Esophagus squamous epithelium (tissue), 5 donors: Measurements from ENCODE around the gene STX17. TPM values are rescaled to one million over a fixed set of nuclear protein-coding genes. Genes with fewer than 3 reads are reported as not detected.
"Not testable (repeated sequence)": the region's sequence is repeated elsewhere in the genome, so short reads cannot be mapped to it uniquely, and the experiment has no call there.

ENCODE experiments used
- DNase-seq: peaks from one replicate; lab custom pipeline; 2025; lab: John Stamatoyannopoulos, UW
- H3K27ac ChIP-seq, 4 donors: fragments of 200-600 bp; sonication (generic); one replicate each; pipeline ENCODE4 v1.5.1; 2016 to 2019; ENCODE audit warnings: mild to moderate bottlenecking in 1 of 4
- H3K27me3 ChIP-seq, 4 donors: fragments of 200-600 bp; sonication (generic); 1 replicate in 3 of 4; 2 replicates in 1 of 4; pipeline versions ENCODE4 v1.5.1 to v1.6.0; 2017 to 2021; ENCODE audit warnings: antibody characterized with exemption in 1 of 4
- H3K36me3 ChIP-seq, 3 donors: fragments of 200-600 bp; sonication (generic); one replicate each; pipeline ENCODE4 v1.5.1; 2016 to 2019
- H3K4me1 ChIP-seq, 3 donors: fragments of 200-600 bp; sonication (generic); one replicate each; pipeline ENCODE4 v1.5.1; 2017 to 2019
- H3K4me3 ChIP-seq, 4 donors: fragments of 200-600 bp; sonication (generic); 1 replicate in 3 of 4; 2 replicates in 1 of 4; pipeline ENCODE4 v1.5.1; 2016 to 2019; ENCODE audit warnings: mild to moderate bottlenecking in 2 of 4, moderate library complexity in 1 of 4
- H3K9me3 ChIP-seq, 3 donors: fragments of 200-600 bp; sonication (generic); one replicate each; pipeline ENCODE4 v1.5.1; 2016 to 2019
- CTCF ChIP-seq, 6 experiments: fragments of 450-650 bp in 4 of 6; fragments of 200-600 bp in 2 of 6; sonication (generic) in 2 of 6; IDR thresholded peaks; one replicate each; pipeline ENCODE4 v1.5.1; 2016 to 2019; ENCODE audit warnings: antibody characterized with exemption in 6 of 6, mild to moderate bottlenecking in 4 of 6, moderate library complexity in 4 of 6
- POLR2A ChIP-seq, 4 donors: fragments of 450-650 bp; IDR thresholded peaks; one replicate each; pipeline ENCODE4 v1.6.1; 2017; ENCODE audit warnings: antibody characterized with exemption in 4 of 4, mild to moderate bottlenecking in 4 of 4, moderate library complexity in 3 of 4
- WGBS, 2 donors: methylation state at CpG; one replicate each; pipeline ENCODE4 v1.1.5; 2018; 5-methylcytosine and 5-hydroxymethylcytosine counted together
- intact Hi-C: fragments of 100-400 bp; cut with DNase I; formaldehyde crosslinking; loops from one replicate; pipeline ENCODE4 v1.15.0; 2022
- total RNA-seq, 4 donors: library from RNA; depleted of rRNA; stranded (reverse); fragments of >200 nt; gene quantifications; one replicate each; pipeline ENCODE4 v1.1.0, GENCODE V29; 2016
- donor health status: DM: yes; HTN: yes; CAD: no.

STX17 gene
- total RNA-seq = 10 to 100 TPM; 17.5 to 35.1 (median 29.5) TPM

GRCh38 chr9:99906403-99907207 lies at the start of gene STX17:
Gene STX17, plus strand, starts transcription at chr9:99906654. Its CDS starts 8,586 bp downstream, at chr9:99915240.
- peak within 1 kb of the TSS; percentile 85 to 98 (median 90) for H3K4me3 ChIP-seq
- H3K4me1 ChIP-seq = peaks cover 4 to 38% (median 4%) of the 10 kb centered on the region in 3 donors
- WGBS, 2 donors = 0% methylated on average over 9 to 17 of the region's 76 CpGs
- H3K9me3 ChIP-seq = no peaks in the 10 kb centered on the region
- H3K36me3 ChIP-seq = peaks cover 0 to 8% (median 0%) of the 10 kb centered on the region in 3 donors
- intact Hi-C loops = no loop called here
- no peaks in the 10 kb centered on the region for H3K27me3 ChIP-seq
- no peak for DNase-seq
- TF ChIP-seq CTCF (IDR thresholded peaks at IDR 0.05) (no peak), POLR2A (IDR thresholded peaks at IDR 0.05) (peak in 2 of 4 donors; percentile 42 to 85)
- peak within 1 kb of the TSS; percentile 97 to 99 (median 99) for H3K27ac ChIP-seq

GRCh38 chr9:99857576-99857975 lies 48.9 kb upstream of the STX17 start:
- H3K27ac ChIP-seq, H3K4me1 ChIP-seq, H3K27me3 ChIP-seq, intact Hi-C loops, H3K36me3 ChIP-seq, H3K4me3 ChIP-seq, DNase-seq, H3K9me3 ChIP-seq: not testable (repeated sequence)
- WGBS, 2 donors = 98 to 100% methylated on average over 3 of the region's 3 CpGs

GRCh38 chr9:99858087-99858486 lies 48.4 kb upstream of the STX17 start:
- no peak for DNase-seq
- no peaks in the 10 kb centered on the region for H3K9me3 ChIP-seq
- 91 to 97% methylated on average over 3 of the region's 3 CpGs for whole genome bisulfite sequencing, 2 donors
- H3K4me3 ChIP-seq = no peak overlapping the region
- H3K27me3 ChIP-seq = no peaks in the 10 kb centered on the region
- TF ChIP-seq POLR2A (IDR thresholded peaks at IDR 0.05) (no peak), CTCF (IDR thresholded peaks at IDR 0.05) (no peak)
- no peaks in the 10 kb centered on the region for H3K4me1 ChIP-seq
- intact Hi-C loops = no loop called here
- no peaks in the 10 kb centered on the region for H3K36me3 ChIP-seq
- no peak overlapping the region for H3K27ac ChIP-seq

- no peaks in the 10 kb centered on the region for H3K9me3 ChIP-seq
- H3K4me1 ChIP-seq = no peaks in the 10 kb centered on the region
- no peak for DNase-seq
- WGBS, 2 donors = 63 to 65% methylated on average over 5 of the region's 5 CpGs
- no peaks in the 10 kb centered on the region for H3K27me3 ChIP-seq
- TF ChIP-seq CTCF (IDR thresholded peaks at IDR 0.05) (no peak), POLR2A (IDR thresholded peaks at IDR 0.05) (no peak)
- H3K4me3 ChIP-seq = no peak overlapping the region
- no peak overlapping the region for H3K27ac ChIP-seq
- H3K36me3 ChIP-seq = no peaks in the 10 kb centered on the region
- intact Hi-C loops = no loop called here
Observed at GRCh38 chr9:99859243-99859980, 47.0 kb upstream of the STX17 start.

- no peaks in the 10 kb centered on the region for H3K27me3 ChIP-seq
- no peak overlapping the region for H3K27ac ChIP-seq
- intact Hi-C loops = no loop called here
- 29 to 40% methylated on average over 1 of the region's 1 CpG for WGBS, 2 donors
- no peaks in the 10 kb centered on the region for H3K9me3 ChIP-seq
- no peak overlapping the region for H3K4me3 ChIP-seq
- TF ChIP-seq POLR2A (IDR thresholded peaks at IDR 0.05) (no peak), CTCF (IDR thresholded peaks at IDR 0.05) (no peak)
- no peak for DNase-seq
- H3K36me3 ChIP-seq = no peaks in the 10 kb centered on the region
- H3K4me1 ChIP-seq = no peaks in the 10 kb centered on the region
Observed at GRCh38 chr9:99860266-99860665, 46.2 kb upstream of the STX17 start.
